Liver (tissue), 3 donors: Measurements from ENCODE around the gene LTBP2.

Experiments used
- ATF3 ChIP-seq: IDR thresholded peaks from 2 replicates; pipeline ENCODE4 v1.6.1; 2016; ENCODE audit warnings: antibody characterized with exemption
- CTCF ChIP-seq: fragments of 150-350 bp; IDR thresholded peaks from 2 replicates; pipeline ENCODE4 v1.5.1; 2017; ENCODE audit warnings: improper control_type of control experiment, low read depth, low read length; ENCODE audit not compliant: missing input control
- EGR1 ChIP-seq, 2 donors: IDR thresholded peaks; 2 replicates each; pipeline ENCODE4 v1.6.1; 2016 to 2018; ENCODE audit warnings: antibody characterized with exemption in 2 of 2, low read depth in 2 of 2
- GABPA ChIP-seq, 2 donors: IDR thresholded peaks in 1 of 2; conservative IDR thresholded peaks in 1 of 2; 2 replicates each; pipeline ENCODE4 v1.6.1; 2016; ENCODE audit warnings: antibody characterized with exemption in 2 of 2, mild to moderate bottlenecking in 1 of 2, moderate library complexity in 1 of 2
- HNF4G ChIP-seq: IDR thresholded peaks from 2 replicates; pipeline ENCODE4 v1.6.1; 2016; ENCODE audit warnings: antibody characterized with exemption
- JUND ChIP-seq, 2 donors: IDR thresholded peaks; 2 replicates each; pipeline ENCODE4 v1.6.1; 2016; ENCODE audit warnings: antibody characterized with exemption in 2 of 2
- RAD21 ChIP-seq, 2 donors: IDR thresholded peaks; 2 replicates each; pipeline ENCODE4 v1.6.1; 2016; ENCODE audit warnings: antibody characterized with exemption in 2 of 2, mild to moderate bottlenecking in 2 of 2
- REST ChIP-seq: IDR thresholded peaks from 2 replicates; pipeline ENCODE4 v1.6.1; 2016; ENCODE audit warnings: antibody characterized with exemption, mild to moderate bottlenecking
- RXRA ChIP-seq, 2 donors: IDR thresholded peaks; 2 replicates each; pipeline ENCODE4 v1.6.1; 2017 to 2018; ENCODE audit warnings: antibody characterized with exemption in 2 of 2, mild to moderate bottlenecking in 1 of 2
- SP1 ChIP-seq: IDR thresholded peaks from 2 replicates; pipeline ENCODE4 v1.6.1; 2018; ENCODE audit warnings: antibody characterized with exemption, mild to moderate bottlenecking
- TAF1 ChIP-seq: conservative IDR thresholded peaks from 2 replicates; pipeline ENCODE4 v1.6.1; 2016; ENCODE audit warnings: antibody characterized with exemption, mild to moderate bottlenecking
- ZBTB33 ChIP-seq: IDR thresholded peaks from 2 replicates; pipeline ENCODE4 v1.6.1; 2016; ENCODE audit warnings: antibody characterized with exemption
- TF ChIP-seq, protein P1 (sequence below): IDR thresholded peaks from 2 replicates; pipeline ENCODE4 v1.6.1; 2016; ENCODE audit warnings: antibody characterized with exemption
- donor health status: healthy.
- donor health status: healthy.

DNA sequence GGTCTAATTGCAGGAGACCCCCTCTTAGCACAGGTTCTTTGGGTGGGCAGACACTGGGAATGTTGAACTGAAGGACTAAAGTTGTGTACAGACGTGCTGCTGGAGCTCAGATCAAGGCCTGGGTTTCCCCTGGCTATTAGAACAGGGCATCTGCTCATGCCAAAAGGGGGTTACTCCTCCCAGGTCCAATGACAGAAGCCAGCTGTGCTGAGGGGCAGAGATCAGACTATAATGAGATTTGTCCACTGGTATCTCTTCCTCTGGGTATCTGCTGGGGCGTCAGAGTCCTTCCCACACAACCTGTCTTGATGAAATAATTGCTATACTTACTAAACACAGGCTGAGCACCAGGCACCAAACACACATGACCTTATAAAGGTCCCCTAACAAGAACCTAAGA is 42.6 kb downstream of the LTBP2 start:
- no peak for TF ChIP-seq CTCF
- TF ChIP-seq ZBTB33: no peak
- TF ChIP-seq TAF1: no peak
- TF ChIP-seq REST: no peak
- no peak for TF ChIP-seq SP1
- TF ChIP-seq, protein P1, sequence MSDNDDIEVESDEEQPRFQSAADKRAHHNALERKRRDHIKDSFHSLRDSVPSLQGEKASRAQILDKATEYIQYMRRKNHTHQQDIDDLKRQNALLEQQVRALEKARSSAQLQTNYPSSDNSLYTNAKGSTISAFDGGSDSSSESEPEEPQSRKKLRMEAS: no peak
- TF ChIP-seq ATF3: no peak
- TF ChIP-seq JUND (IDR thresholded peaks at IDR 0.05): no peak
- TF ChIP-seq EGR1 (IDR thresholded peaks at IDR 0.05; ENCODE audit: low read depth in 2 of 2): no peak
- no peak for TF ChIP-seq RAD21 (IDR thresholded peaks at IDR 0.05)
- TF ChIP-seq GABPA (IDR thresholded peaks at IDR 0.05 in 1 of 2, conservative IDR thresholded peaks at IDR 0.05 in 1 of 2): no peak
- TF ChIP-seq HNF4G: no peak
- no peak for TF ChIP-seq RXRA (IDR thresholded peaks at IDR 0.05)
